Left ventricle myocardium inferior (tissue), 1 donor: ENCODE results near the gene PLCB2. TPM values are rescaled to one million over a fixed set of nuclear protein-coding genes. Genes with fewer than 3 reads are reported as not detected.

Experiments
- DNase-seq: peaks from one replicate; pipeline ENCODE4 v3.0.0-alpha.2; 2020
- H3K27ac ChIP-seq: fragments of 200-600 bp; replicated peaks from 2 replicates; pipeline ENCODE4 v1.8.0; 2021
- H3K27me3 ChIP-seq: fragments of 200-600 bp; 2 replicates; pipeline ENCODE4 v1.8.0; 2021; ENCODE audit warnings: low read depth
- H3K36me3 ChIP-seq: fragments of 200-600 bp; 2 replicates; pipeline ENCODE4 v1.8.0; 2021
- H3K4me1 ChIP-seq: fragments of 200-600 bp; 2 replicates; pipeline ENCODE4 v1.8.0; 2021
- H3K4me3 ChIP-seq: fragments of 200-600 bp; 2 replicates; pipeline ENCODE4 v1.8.0; 2021; ENCODE audit warnings: mild to moderate bottlenecking, moderate library complexity
- H3K9me3 ChIP-seq: fragments of 200-600 bp; replicated peaks from 2 replicates; pipeline ENCODE4 v1.8.0; 2021
- CTCF ChIP-seq: fragments of 200-600 bp; IDR thresholded peaks from 2 replicates; pipeline ENCODE4 v1.8.0; 2021; ENCODE audit warnings: antibody characterized with exemption, mild to moderate bottlenecking, borderline replicate concordance
- intact Hi-C: fragments of 100-400 bp; cut with micrococcal nuclease; formaldehyde crosslinking; loops from one replicate; pipeline ENCODE4 v1.11.0; 2022
- total RNA-seq: library from RNA; stranded (reverse); fragmentation: NEBNext Ultra II Directional; extraction: Animal tissue kit (Norgen Biotek cat#: 25700); gene quantifications from one replicate; pipeline ENCODE4 v1.2.1, GENCODE V29; 2021
- donor health status: DM: no; HTN: yes; CAD: no; lungs with severe emphysema.

PLCB2 gene
- total RNA-seq, 1 donor from 2014 or later = 8.5 TPM

- H3K4me1 ChIP-seq = peaks cover 29% of the 10 kb centered on the region
- no peak overlapping the region for H3K27ac ChIP-seq
- no peaks in the 10 kb centered on the region for H3K9me3 ChIP-seq
- H3K27me3 ChIP-seq = no peaks in the 10 kb centered on the region
- H3K36me3 ChIP-seq = no peaks in the 10 kb centered on the region
- no peak for DNase-seq
- H3K4me3 ChIP-seq = no peak overlapping the region
- intact Hi-C loops = no loop called here
- TF ChIP-seq CTCF = no peak
Observed at GRCh38 chr15:40353697-40354096, 46.0 kb upstream of the PLCB2 start.

GRCh38 chr15:40352281-40352901, 44.7 kb upstream of the PLCB2 start:
- Histone ChIP-seq H3K36me3 (no peaks in the 10 kb centered on the region), H3K9me3 (no peaks in the 10 kb centered on the region), H3K27me3 (no peaks in the 10 kb centered on the region), H3K27ac (no peak overlapping the region), H3K4me1 (peaks cover 26% of the 10 kb centered on the region), H3K4me3 (no peak overlapping the region)
- no peak for TF ChIP-seq CTCF
- DNase-seq = no peak
- intact Hi-C loops = no loop called here

- intact Hi-C loops = loop anchor here (10.0 kb wide), 1 partner anchor 76 kb away; no protein-coding TSS in a partner anchor
- H3K27me3 ChIP-seq = no peaks in the 10 kb centered on the region
- no peaks in the 10 kb centered on the region for H3K36me3 ChIP-seq
- H3K4me1 ChIP-seq = peaks cover 26% of the 10 kb centered on the region
- H3K27ac ChIP-seq = no peak overlapping the region
- H3K9me3 ChIP-seq = no peaks in the 10 kb centered on the region
- no peak for TF ChIP-seq CTCF
- DNase-seq = no peak
- H3K4me3 ChIP-seq = no peak overlapping the region
Observed at GRCh38 chr15:40349163-40349562, 41.4 kb upstream of the PLCB2 start.

DNA sequence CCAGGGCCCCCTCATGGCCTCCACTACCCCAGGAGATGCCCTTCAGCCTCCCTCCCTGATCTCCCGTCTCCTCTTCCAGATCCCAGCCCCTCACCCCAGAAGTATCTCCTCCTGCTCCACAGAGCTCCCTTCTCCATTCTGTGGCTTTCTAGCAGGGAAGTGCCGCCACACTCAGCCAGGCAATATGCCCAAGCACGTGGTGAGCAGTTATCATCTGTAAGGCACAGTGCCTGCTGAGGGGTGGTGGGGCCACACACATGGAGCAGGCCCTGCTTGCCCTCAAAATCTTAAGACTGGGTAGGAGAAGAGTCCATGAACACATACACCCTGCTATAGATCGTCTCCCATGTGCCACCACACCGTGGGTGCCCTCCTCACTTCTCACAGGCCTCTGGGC, 40.7 kb upstream of the PLCB2 start:
- H3K27ac ChIP-seq = no peak overlapping the region
- no peaks in the 10 kb centered on the region for H3K36me3 ChIP-seq
- no peak for DNase-seq
- TF ChIP-seq CTCF = no peak
- intact Hi-C loops = loop anchor here (10.0 kb wide), 1 partner anchor 76 kb away; no protein-coding TSS in a partner anchor
- peaks cover 26% of the 10 kb centered on the region for H3K4me1 ChIP-seq
- H3K4me3 ChIP-seq = no peak overlapping the region
- no peaks in the 10 kb centered on the region for H3K9me3 ChIP-seq
- no peaks in the 10 kb centered on the region for H3K27me3 ChIP-seq

- no peak for TF ChIP-seq CTCF
- no peaks in the 10 kb centered on the region for H3K36me3 ChIP-seq
Observed at GRCh38 chr15:40347559-40348473, 40.1 kb upstream of the PLCB2 start.

More at GRCh38 chr15:40347559-40348473, 40.1 kb upstream of the PLCB2 start:
- no peak overlapping the region for H3K27ac ChIP-seq
- no peaks in the 10 kb centered on the region for H3K27me3 ChIP-seq
- no peak overlapping the region for H3K4me3 ChIP-seq
- H3K9me3 ChIP-seq = no peaks in the 10 kb centered on the region
- peaks cover 32% of the 10 kb centered on the region for H3K4me1 ChIP-seq
- intact Hi-C loops = loop anchor here (10.0 kb wide), 1 partner anchor 77 kb away; no protein-coding TSS in a partner anchor
- no peak for DNase-seq
